GM12878 (cell line): ENCODE results near the gene TMPRSS11D. TPM values are rescaled to one million over a fixed set of nuclear protein-coding genes. Genes with fewer than 3 reads are reported as not detected.

Experiments
- ATAC-seq: fragments of 200-7000 bp; cut with Tn5 transposase; 3 replicates; pipeline ENCODE4 v1.9.1; 2020; ENCODE audit warnings: mild to moderate bottlenecking, moderate library complexity
- BruUV-seq: library from RNA; stranded (reverse); fragments of 400-500 nt; replicated peaks from 2 replicates; lab custom pipeline; 2021; lab: Mats Ljungman, UMichigan
- CTCF ChIA-PET: fragments of 300-600 bp; sonication (Branson Sonifier 250); formaldehyde crosslinking; extraction: SDS; loops from one replicate; lab custom pipeline; 2021; ENCODE audit warnings: inconsistent platforms; lab: Yijun Ruan, JAX
- POLR2A ChIA-PET: fragments of 350-600 bp; formaldehyde crosslinking; extraction: SDS; loops from one replicate; lab custom pipeline; 2021; ENCODE audit warnings: inconsistent platforms; lab: Charles Lee
- RAD21 ChIA-PET: fragments of 300-600 bp; sonication (Branson Sonifier 250); formaldehyde crosslinking; loops from one replicate; lab custom pipeline; 2023; ENCODE audit warnings: antibody characterized with exemption; ENCODE audit not compliant: unreplicated experiment; lab: Charles Lee
- SMC1A ChIA-PET: fragments of 300-600 bp; sonication (Branson Sonifier 250); formaldehyde crosslinking; loops from one replicate; lab custom pipeline; 2023; ENCODE audit not compliant: unreplicated experiment, uncharacterized antibody; lab: Charles Lee
- DNase-seq: peaks from one replicate; pipeline ENCODE4 v3.0.0-alpha.2; 2011; ENCODE audit warnings: low read depth, low spot score
- FAIRE-seq: peaks from 3 replicates; lab custom pipeline; 2011; peaks lifted over from hg19 to GRCh38; lab: Jason Lieb, UNC
- H2AFZ ChIP-seq: 2 replicates; pipeline ENCODE4 v1.6.0; 2011; ENCODE audit warnings: low read depth, low read length, control low read depth; ENCODE audit not compliant: control insufficient read depth
- H3K27ac ChIP-seq: 2 replicates; pipeline ENCODE4 v1.5.1; 2011; ENCODE audit warnings: control low read depth; ENCODE audit not compliant: control insufficient read depth, insufficient read depth
- H3K27me3 ChIP-seq, 2 experiments: replicated peaks in 1 of 2; 2 replicates each; pipeline versions ENCODE4 v1.6.0 to v1.6.1; 2011; ENCODE audit warnings: low read length in 1 of 2; ENCODE audit not compliant: control insufficient read depth in 2 of 2, insufficient read depth in 2 of 2
- H3K36me3 ChIP-seq, 2 experiments: 2 replicates each; pipeline ENCODE4 v1.5.1; 2011; ENCODE audit warnings: low read length in 1 of 2; ENCODE audit not compliant: control insufficient read depth in 2 of 2, insufficient read depth in 2 of 2
- H3K4me1 ChIP-seq: 2 replicates; pipeline ENCODE4 v1.6.1; 2011; ENCODE audit warnings: mild to moderate bottlenecking, low read length, moderate library complexity, mixed read lengths; ENCODE audit not compliant: control insufficient read depth, insufficient read depth
- H3K4me2 ChIP-seq: 2 replicates; pipeline ENCODE4 v1.6.0; 2011; ENCODE audit warnings: control low read depth; ENCODE audit not compliant: control insufficient read depth, insufficient read depth
- H3K4me3 ChIP-seq: fragments of 200-600 bp; sonication (generic); 2 replicates; pipeline ENCODE4 v1.5.1; 2016
- H3K79me2 ChIP-seq: 2 replicates; pipeline ENCODE4 v1.6.0; 2011; ENCODE audit warnings: low read length; ENCODE audit not compliant: control insufficient read depth, insufficient read depth
- H3K9ac ChIP-seq: 2 replicates; pipeline ENCODE4 v1.8.0; 2011; ENCODE audit warnings: low read length, control low read depth, mixed read lengths; ENCODE audit not compliant: control insufficient read depth, insufficient read depth
- H3K9me3 ChIP-seq: replicated peaks from 3 replicates; pipeline ENCODE4 v1.5.1; 2011; ENCODE audit warnings: mild to moderate bottlenecking, low read length; ENCODE audit not compliant: control insufficient read depth, insufficient read depth
- H4K20me1 ChIP-seq: 2 replicates; pipeline ENCODE4 v1.6.0; 2011; ENCODE audit not compliant: control insufficient read depth, insufficient read depth
- CBX3 ChIP-seq: fragments of 200-600 bp; sonication (generic); IDR thresholded peaks from 2 replicates; pipeline ENCODE4 v1.6.1; 2016; ENCODE audit warnings: low read depth, borderline replicate concordance
- MEF2A ChIP-seq: IDR thresholded peaks from 2 replicates; pipeline ENCODE4 v1.6.1; 2011; ENCODE audit warnings: low read depth, mild to moderate bottlenecking, low read length, moderate library complexity; ENCODE audit not compliant: insufficient read depth
- RELA ChIP-seq: fragments of 450-650 bp; IDR thresholded peaks from 2 replicates; pipeline ENCODE4 v1.8.0; 2014; ENCODE audit warnings: borderline replicate concordance; ENCODE audit not compliant: partially characterized antibody
- SPI1 ChIP-seq: IDR thresholded peaks from 2 replicates; pipeline ENCODE4 v1.6.1; 2011; ENCODE audit warnings: low read depth, mild to moderate bottlenecking, low read length, moderate library complexity, borderline replicate concordance; ENCODE audit not compliant: insufficient read depth
- YBX1 ChIP-seq: fragments of 450-650 bp; IDR thresholded peaks from 2 replicates; pipeline ENCODE4 v1.6.1; 2016; ENCODE audit warnings: antibody characterized with exemption
- ZNF622 ChIP-seq: fragments of 450-650 bp; IDR thresholded peaks from 2 replicates; pipeline ENCODE4 v1.6.1; 2017; ENCODE audit warnings: mild to moderate bottlenecking, inconsistent platforms
- ZZZ3 ChIP-seq: IDR thresholded peaks from 2 replicates; pipeline ENCODE4 v1.6.1; 2011; ENCODE audit warnings: low read depth; ENCODE audit not compliant: control insufficient read depth, insufficient read length
- WGBS: methylation state at CpG from one replicate; pipeline ENCODE4 v1.1.6; 2016; ENCODE audit warnings: low lambda C conversion rate; ENCODE audit not compliant: insufficient replicate concordance, insufficient coverage; ENCODE audit errors: missing lambda C conversion rate; 5-methylcytosine and 5-hydroxymethylcytosine counted together
- in situ Hi-C: fragments of 300-500 bp; cut with MboI; formaldehyde crosslinking; loops from 9 replicates; pipeline ENCODE4 v1.14.3; 2018; ENCODE audit warnings: mixed read lengths
- intact Hi-C: fragments of 100-400 bp; cut with micrococcal nuclease; formaldehyde crosslinking; loops from one replicate; pipeline ENCODE4 v1.14.2; 2022; ENCODE audit not compliant: unreplicated experiment
- polyA plus RNA-seq, 11 experiments: library from polyadenylated mRNA; depleted of rRNA in 4 of 11; unstranded in 6 of 11; stranded (reverse) in 5 of 11; fragments of >200 nt; fragmentation: Nextera tagmentation in 4 of 11; fragmentation: Illumina TruSeq in 1 of 11; extraction: Ambion mirVana in 4 of 11; extraction: Trizol in 1 of 11; gene quantifications; 1 replicate in 1 of 11; 2 replicates in 10 of 11; pipeline versions ENCODE4 v1.2.1 to v1.2.3, GENCODE V29; 2011 to 2016; ENCODE audit warnings: inconsistent platforms in 2 of 11, missing spikeins in 2 of 11, low read depth in 1 of 11
- total RNA-seq, 4 experiments: library from RNA; depleted of rRNA in 3 of 4; stranded (reverse); fragments of >200 nt in 3 of 4; fragmentation: Illumina TruSeq in 1 of 4; extraction: Trizol in 1 of 4; gene quantifications; 2 replicates each; pipeline versions ENCODE4 v1.2.1 to v1.2.3, GENCODE V29; 2013 to 2021
- TF ChIP-seq, protein P1 (sequence below): fragments of 450-650 bp; IDR thresholded peaks from 2 replicates; pipeline ENCODE4 v1.6.1; 2014; ENCODE audit warnings: mild to moderate bottlenecking
- TF ChIP-seq, protein P2 (sequence below): fragments of 450-650 bp; IDR thresholded peaks from 2 replicates; pipeline ENCODE4 v1.6.1; 2018; ENCODE audit warnings: borderline replicate concordance, mild to moderate bottlenecking; ENCODE audit not compliant: partially characterized antibody
- TF ChIP-seq, protein P3 (sequence below): IDR thresholded peaks from 2 replicates; pipeline ENCODE4 v1.6.1; 2011; ENCODE audit warnings: low read depth, mild to moderate bottlenecking, low read length, moderate library complexity, borderline replicate concordance; ENCODE audit errors: extremely low read depth

TMPRSS11D gene
- total and polyA plus RNA-seq, 10 of the 15 experiments (the other 5 are each of a cell fraction or from before 2014, with no cell fraction given), result not detected

DNA sequence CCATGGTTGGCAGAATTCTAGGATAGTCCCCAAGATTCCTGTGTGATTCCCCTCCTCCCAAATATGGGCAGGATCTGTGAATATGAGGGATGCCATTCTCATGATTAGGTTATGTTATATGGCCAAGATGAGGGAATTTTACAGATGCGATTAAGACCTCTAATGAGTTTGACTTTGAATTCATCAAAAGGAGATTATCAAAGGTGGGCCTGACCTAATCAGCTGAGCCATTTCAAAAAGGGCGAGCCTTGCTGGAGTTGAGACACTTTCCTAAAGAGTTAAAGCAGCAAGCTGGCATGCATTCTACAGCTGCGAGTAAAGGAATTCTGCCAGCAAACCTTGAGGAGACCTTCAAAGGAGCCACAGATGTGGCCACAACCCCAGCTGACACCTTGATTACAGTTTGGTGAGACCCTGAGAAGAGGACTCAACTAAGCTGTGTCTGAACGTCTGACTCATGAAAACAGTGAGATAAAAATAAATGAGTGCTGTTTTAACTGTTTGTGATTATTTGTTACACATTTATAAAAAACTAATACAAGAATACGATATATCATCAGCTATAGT, 31.7 kb upstream of the TMPRSS11D start:
- Histone ChIP-seq H3K4me3 (no peak overlapping the region), H3K9ac (no peak overlapping the region), H3K4me2 (no peak overlapping the region), H3K27ac (no peak overlapping the region), H3K36me3 (no peaks in the 10 kb centered on the region), H4K20me1 (no peaks in the 10 kb centered on the region), H2AFZ (no peak overlapping the region), H3K79me2 (no peaks in the 10 kb centered on the region), H3K27me3 (no peaks in the 10 kb centered on the region), H3K4me1 (no peaks in the 10 kb centered on the region), H3K9me3 (no peaks in the 10 kb centered on the region)
- in situ Hi-C loops (no loop called here), intact Hi-C loops (loop anchor here (10.0 kb wide), 2 partner anchors 171 to 259 kb away; no protein-coding TSS in a partner anchor)
- DNase-seq (no peak), FAIRE-seq (no peak), ATAC-seq (no peak)
- BruUV-seq, result no TSS peak
- TF ChIP-seq YBX1, result no peak
- TF ChIP-seq MEF2A, result no peak
- TF ChIP-seq, protein P1, sequence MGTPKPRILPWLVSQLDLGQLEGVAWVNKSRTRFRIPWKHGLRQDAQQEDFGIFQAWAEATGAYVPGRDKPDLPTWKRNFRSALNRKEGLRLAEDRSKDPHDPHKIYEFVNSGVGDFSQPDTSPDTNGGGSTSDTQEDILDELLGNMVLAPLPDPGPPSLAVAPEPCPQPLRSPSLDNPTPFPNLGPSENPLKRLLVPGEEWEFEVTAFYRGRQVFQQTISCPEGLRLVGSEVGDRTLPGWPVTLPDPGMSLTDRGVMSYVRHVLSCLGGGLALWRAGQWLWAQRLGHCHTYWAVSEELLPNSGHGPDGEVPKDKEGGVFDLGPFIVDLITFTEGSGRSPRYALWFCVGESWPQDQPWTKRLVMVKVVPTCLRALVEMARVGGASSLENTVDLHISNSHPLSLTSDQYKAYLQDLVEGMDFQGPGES, result no peak
- TF ChIP-seq RELA, result no peak
- TF ChIP-seq, protein P2, sequence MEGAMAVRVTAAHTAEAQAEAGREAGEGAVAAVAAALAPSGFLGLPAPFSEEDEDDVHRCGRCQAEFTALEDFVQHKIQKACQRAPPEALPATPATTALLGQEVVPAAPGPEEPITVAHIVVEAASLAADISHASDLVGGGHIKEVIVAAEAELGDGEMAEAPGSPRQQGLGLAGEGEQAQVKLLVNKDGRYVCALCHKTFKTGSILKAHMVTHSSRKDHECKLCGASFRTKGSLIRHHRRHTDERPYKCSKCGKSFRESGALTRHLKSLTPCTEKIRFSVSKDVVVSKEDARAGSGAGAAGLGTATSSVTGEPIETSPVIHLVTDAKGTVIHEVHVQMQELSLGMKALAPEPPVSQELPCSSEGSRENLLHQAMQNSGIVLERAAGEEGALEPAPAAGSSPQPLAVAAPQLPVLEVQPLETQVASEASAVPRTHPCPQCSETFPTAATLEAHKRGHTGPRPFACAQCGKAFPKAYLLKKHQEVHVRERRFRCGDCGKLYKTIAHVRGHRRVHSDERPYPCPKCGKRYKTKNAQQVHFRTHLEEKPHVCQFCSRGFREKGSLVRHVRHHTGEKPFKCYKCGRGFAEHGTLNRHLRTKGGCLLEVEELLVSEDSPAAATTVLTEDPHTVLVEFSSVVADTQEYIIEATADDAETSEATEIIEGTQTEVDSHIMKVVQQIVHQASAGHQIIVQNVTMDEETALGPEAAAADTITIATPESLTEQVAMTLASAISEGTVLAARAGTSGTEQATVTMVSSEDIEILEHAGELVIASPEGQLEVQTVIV, result no peak
- TF ChIP-seq CBX3, result no peak
- TF ChIP-seq ZNF622, result no peak
- TF ChIP-seq ZZZ3, result no peak
- TF ChIP-seq SPI1, result no peak
- TF ChIP-seq, protein P3, sequence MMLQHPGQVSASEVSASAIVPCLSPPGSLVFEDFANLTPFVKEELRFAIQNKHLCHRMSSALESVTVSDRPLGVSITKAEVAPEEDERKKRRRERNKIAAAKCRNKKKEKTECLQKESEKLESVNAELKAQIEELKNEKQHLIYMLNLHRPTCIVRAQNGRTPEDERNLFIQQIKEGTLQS, result no peak
- ChIA-PET SMC1A (interaction anchor here (0.5 to 1.0 kb wide), 2 partner anchors 15 to 368 kb away, joined by 3 to 4 read pairs; no protein-coding TSS in a partner anchor), CTCF (interaction anchor here (1.0 to 1.5 kb wide), 4 partner anchors 23 to 366 kb away, joined by 3 to 5 read pairs (median 4); no protein-coding TSS in a partner anchor), RAD21 (no interaction called here), POLR2A (interaction anchor here (0.6 kb wide), 2 partner anchors 364 to 411 kb away, joined by 3 read pairs; no protein-coding TSS in a partner anchor)
- 40% methylated on average over 5 of the region's 5 CpGs for WGBS
